HG02642 (cell line): ENCODE data around the gene COX14.

Experiments used
- ATAC-seq: cut with Tn5 transposase; IDR thresholded peaks from one replicate; pipeline ENCODE4 v1.9.1; 2021; ENCODE audit warnings: mild to moderate bottlenecking; ENCODE audit not compliant: unreplicated experiment, poor library complexity

COX14 gene

GRCh38 chr12:50084775-50085614, 27.0 kb upstream of the COX14 start, which contains the start of gene SMARCD1:
SMARCD1 (plus strand) TSS chr12:50085342; CDS start chr12:50085370, 28 bp downstream.
- ATAC-seq: peak; percentile 85

GRCh38 chr12:50085615-50086072, 26.4 kb upstream of the COX14 start:
- peak; percentile 4 for ATAC-seq

- ATAC-seq: no peak
Observed at GRCh38 chr12:50086148-50086547, 25.9 kb upstream of the COX14 start.

GRCh38 chr12:50087151-50087550, 24.9 kb upstream of the COX14 start:
- ATAC-seq: no peak

GRCh38 chr12:50087995-50088394, 24.0 kb upstream of the COX14 start:
- no peak for ATAC-seq

- no peak for ATAC-seq
Observed at GRCh38 chr12:50088577-50089335, 23.3 kb upstream of the COX14 start.

- ATAC-seq: no peak
Observed at GRCh38 chr12:50089730-50090129, 22.3 kb upstream of the COX14 start.

GRCh38 chr12:50090391-50090790, 21.6 kb upstream of the COX14 start:
- ATAC-seq: no peak

GRCh38 chr12:50097952-50098351, 14.1 kb upstream of the COX14 start:
- ATAC-seq: no peak

GRCh38 chr12:50099302-50100008, 12.6 kb upstream of the COX14 start:
- ATAC-seq: no peak

- no peak for ATAC-seq
Observed at GRCh38 chr12:50100561-50100960, 11.5 kb upstream of the COX14 start.

GRCh38 chr12:50101663-50102062, 10.4 kb upstream of the COX14 start:
- no peak for ATAC-seq

- ATAC-seq: no peak
Observed at GRCh38 chr12:50102131-50102531, 9.9 kb upstream of the COX14 start.

- no peak for ATAC-seq
Observed at GRCh38 chr12:50102646-50103309, 9.3 kb upstream of the COX14 start.

GRCh38 chr12:50103351-50103750, 8.7 kb upstream of the COX14 start:
- ATAC-seq: no peak

- ATAC-seq: no peak
Observed at GRCh38 chr12:50103767-50104321, 8.2 kb upstream of the COX14 start, which contains the start of gene GPD1. GPD1 (plus strand) TSS chr12:50104008; CDS start chr12:50104051, 43 bp downstream.

GRCh38 chr12:50104417-50105366, 7.3 kb upstream of the COX14 start:
- no peak for ATAC-seq

GRCh38 chr12:50105913-50106450, 6.1 kb upstream of the COX14 start:
- no peak for ATAC-seq
